Trophoblast cell (in vitro differentiated cells and primary cell): ENCODE data around the gene KCNH2.
A peak's percentile ranks its signal among the peaks of the same experiment; 100 is the strongest.

Experiments
- DNase-seq, 2 donors: peaks; one replicate each; pipeline ENCODE4 v3.0.0-alpha.2; 2016
- H2AFZ ChIP-seq: 2 replicates; pipeline ENCODE4 v1.6.1; 2013; ENCODE audit warnings: low read length, moderate library complexity, mild to moderate bottlenecking; ENCODE audit not compliant: insufficient read depth, poor library complexity
- H2AK5ac ChIP-seq: 2 replicates; pipeline ENCODE4 v1.6.1; 2013; ENCODE audit warnings: mild to moderate bottlenecking, low read length
- H2BK120ac ChIP-seq: 2 replicates; pipeline ENCODE4 v1.6.1; 2013; ENCODE audit warnings: low read length, mild to moderate bottlenecking, moderate library complexity; ENCODE audit not compliant: insufficient read depth, poor library complexity
- H2BK12ac ChIP-seq: 2 replicates; pipeline ENCODE4 v1.6.1; 2013; ENCODE audit warnings: mild to moderate bottlenecking, low read length, moderate library complexity
- H2BK5ac ChIP-seq: 2 replicates; pipeline ENCODE4 v1.6.1; 2013; ENCODE audit warnings: low read length, low read depth, moderate library complexity, mild to moderate bottlenecking; ENCODE audit not compliant: poor library complexity
- H3K14ac ChIP-seq: 2 replicates; pipeline ENCODE4 v1.6.1; 2013; ENCODE audit warnings: mild to moderate bottlenecking, low read length
- H3K18ac ChIP-seq: 2 replicates; pipeline ENCODE4 v1.6.1; 2013; ENCODE audit warnings: mild to moderate bottlenecking, low read length
- H3K23ac ChIP-seq: 2 replicates; pipeline ENCODE4 v1.6.1; 2013; ENCODE audit warnings: low read length
- H3K27ac ChIP-seq: 2 replicates; pipeline ENCODE4 v1.5.1; 2013; ENCODE audit warnings: low read depth, mild to moderate bottlenecking, inconsistent platforms, low read length, moderate library complexity
- H3K27me3 ChIP-seq: 2 replicates; pipeline ENCODE4 v1.6.1; 2013; ENCODE audit warnings: inconsistent platforms, mild to moderate bottlenecking, low read length, moderate library complexity; ENCODE audit not compliant: insufficient read depth
- H3K36me3 ChIP-seq, 2 experiments: 1 replicate in 1 of 2; 2 replicates in 1 of 2; pipeline ENCODE4 v1.6.1; 2013; ENCODE audit warnings: low read length in 2 of 2, mild to moderate bottlenecking in 2 of 2, moderate library complexity in 1 of 2; ENCODE audit not compliant: insufficient read depth in 2 of 2, control insufficient read depth in 1 of 2
- H3K4ac ChIP-seq: 2 replicates; pipeline ENCODE4 v1.6.1; 2013; ENCODE audit warnings: low read depth, mild to moderate bottlenecking, low read length, moderate library complexity
- H3K4me1 ChIP-seq, 2 experiments: 1 replicate in 1 of 2; 2 replicates in 1 of 2; pipeline ENCODE4 v1.6.1; 2013; ENCODE audit warnings: low read length in 2 of 2, mild to moderate bottlenecking in 2 of 2, moderate library complexity in 1 of 2; ENCODE audit not compliant: insufficient read depth in 2 of 2, control insufficient read depth in 1 of 2
- H3K4me2 ChIP-seq: 2 replicates; pipeline ENCODE4 v1.6.1; 2013; ENCODE audit warnings: inconsistent platforms, mild to moderate bottlenecking, low read length, moderate library complexity
- H3K4me3 ChIP-seq: 2 replicates; pipeline ENCODE4 v1.5.1; 2013; ENCODE audit warnings: mild to moderate bottlenecking, low read depth, low read length, inconsistent platforms
- H3K79me1 ChIP-seq: one replicate; pipeline ENCODE4 v1.6.1; 2013; ENCODE audit warnings: low read length
- H3K79me2 ChIP-seq: 2 replicates; pipeline ENCODE4 v1.6.1; 2013; ENCODE audit warnings: low read length, mild to moderate bottlenecking; ENCODE audit not compliant: control insufficient read depth, insufficient read depth, poor library complexity
- H3K9ac ChIP-seq: 2 replicates; pipeline ENCODE4 v1.6.1; 2013; ENCODE audit warnings: mild to moderate bottlenecking, low read length
- H3K9me3 ChIP-seq: 2 replicates; pipeline ENCODE4 v1.6.1; 2013; ENCODE audit warnings: low read depth, mild to moderate bottlenecking, control low read depth, inconsistent platforms, low read length; ENCODE audit not compliant: insufficient read depth
- H4K12ac ChIP-seq: 2 replicates; pipeline ENCODE4 v1.6.1; 2013; ENCODE audit warnings: low read depth, mild to moderate bottlenecking, low read length, moderate library complexity
- H4K8ac ChIP-seq: 2 replicates; pipeline ENCODE4 v1.6.1; 2013; ENCODE audit warnings: low read depth, mild to moderate bottlenecking, low read length, moderate library complexity
- H4K91ac ChIP-seq: one replicate; pipeline ENCODE4 v1.6.1; 2013; ENCODE audit warnings: low read depth, mild to moderate bottlenecking, low read length, moderate library complexity
- WGBS: extraction: QIAGEN DNeasy Blood & Tissue Kit; methylation state at CpG from one replicate; pipeline ENCODE4 v1.1.7; 2013; ENCODE audit warnings: missing lambda C conversion rate; ENCODE audit not compliant: insufficient read length, insufficient coverage; ENCODE audit errors: extremely low coverage; 5-methylcytosine and 5-hydroxymethylcytosine counted together

Gene KCNH2

GRCh38 chr7:150934045-150934766 lies 43.9 kb downstream of the KCNH2 start:
- Histone ChIP-seq H2BK5ac (no peak overlapping the region), H3K27ac (no peak overlapping the region), H3K27me3 (no peaks in the 10 kb centered on the region), H3K18ac (no peak overlapping the region), H2BK120ac (no peak overlapping the region), H3K23ac (no peak overlapping the region), H3K9ac (no peak overlapping the region), H3K14ac (no peak overlapping the region), H3K4me3 (no peak overlapping the region), H3K36me3 (no peaks in the 10 kb centered on the region), H2BK12ac (no peak overlapping the region), H3K79me2 (no peaks in the 10 kb centered on the region), H4K8ac (no peak overlapping the region), H3K79me1 (no peaks in the 10 kb centered on the region), H3K9me3 (no peaks in the 10 kb centered on the region), H3K4me1 (no peaks in the 10 kb centered on the region), H2AFZ (no peak overlapping the region), H2AK5ac (no peak overlapping the region), H4K12ac (no peak overlapping the region), H3K4me2 (no peak overlapping the region), H3K4ac (no peak overlapping the region), H4K91ac (no peak overlapping the region)
- WGBS = no CpG with 5 or more reads among the region's 6 CpGs
- DNase-seq = no peak

- no peaks in the 10 kb centered on the region for H3K4me1 ChIP-seq
- WGBS = no CpG with 5 or more reads among the region's 7 CpGs
- no peak overlapping the region for H2BK120ac ChIP-seq
- H3K9me3 ChIP-seq = no peaks in the 10 kb centered on the region
- no peak overlapping the region for H2AK5ac ChIP-seq
- no peaks in the 10 kb centered on the region for H3K27me3 ChIP-seq
- H3K18ac ChIP-seq = no peak overlapping the region
- DNase-seq = no peak
- no peak overlapping the region for H2BK12ac ChIP-seq
- H3K4ac ChIP-seq = no peak overlapping the region
- H4K12ac ChIP-seq = no peak overlapping the region
- H3K4me2 ChIP-seq = no peak overlapping the region
- no peak overlapping the region for H3K23ac ChIP-seq
- no peaks in the 10 kb centered on the region for H3K79me2 ChIP-seq
- H4K8ac ChIP-seq = no peak overlapping the region
- H3K14ac ChIP-seq = no peak overlapping the region
- H3K79me1 ChIP-seq = no peaks in the 10 kb centered on the region
- no peak overlapping the region for H2BK5ac ChIP-seq
- H3K4me3 ChIP-seq = no peak overlapping the region
- H2AFZ ChIP-seq = no peak overlapping the region
- no peak overlapping the region for H4K91ac ChIP-seq
- H3K9ac ChIP-seq = no peak overlapping the region
- no peaks in the 10 kb centered on the region for H3K36me3 ChIP-seq
- H3K27ac ChIP-seq = no peak overlapping the region
Measured at GRCh38 chr7:150931199-150931869, 46.8 kb downstream of the KCNH2 start.

- H3K14ac ChIP-seq = no peak overlapping the region
- H3K36me3 ChIP-seq = no peaks in the 10 kb centered on the region
- no peak overlapping the region for H3K4me2 ChIP-seq
- WGBS = no CpG with 5 or more reads among the region's 3 CpGs
- H2AFZ ChIP-seq = no peak overlapping the region
- H3K27me3 ChIP-seq = no peaks in the 10 kb centered on the region
- no peak overlapping the region for H3K23ac ChIP-seq
- no peak overlapping the region for H2BK120ac ChIP-seq
- H4K91ac ChIP-seq = no peak overlapping the region
- DNase-seq = no peak
- no peak overlapping the region for H3K9ac ChIP-seq
- H4K8ac ChIP-seq = no peak overlapping the region
- H3K27ac ChIP-seq = no peak overlapping the region
- H3K9me3 ChIP-seq = no peaks in the 10 kb centered on the region
- H2AK5ac ChIP-seq = no peak overlapping the region
- no peak overlapping the region for H2BK5ac ChIP-seq
- H3K18ac ChIP-seq = no peak overlapping the region
- no peak overlapping the region for H3K4ac ChIP-seq
- H3K79me1 ChIP-seq = no peaks in the 10 kb centered on the region
- no peak overlapping the region for H3K4me3 ChIP-seq
- H3K79me2 ChIP-seq = no peaks in the 10 kb centered on the region
- no peak overlapping the region for H2BK12ac ChIP-seq
- no peaks in the 10 kb centered on the region for H3K4me1 ChIP-seq
- no peak overlapping the region for H4K12ac ChIP-seq
Measured at GRCh38 chr7:150928541-150928940, 49.6 kb downstream of the KCNH2 start.

GRCh38 chr7:150927956-150928344 lies 50.2 kb downstream of the KCNH2 start:
- Histone ChIP-seq H2BK120ac (no peak overlapping the region), H4K12ac (no peak overlapping the region), H3K27me3 (no peaks in the 10 kb centered on the region), H3K4me2 (no peak overlapping the region), H3K9me3 (no peaks in the 10 kb centered on the region), H3K23ac (no peak overlapping the region), H3K27ac (no peak overlapping the region), H3K9ac (no peak overlapping the region), H4K91ac (no peak overlapping the region), H3K36me3 (no peaks in the 10 kb centered on the region), H2AK5ac (no peak overlapping the region), H3K4me3 (no peak overlapping the region), H2AFZ (no peak overlapping the region), H2BK12ac (no peak overlapping the region), H3K79me1 (no peaks in the 10 kb centered on the region), H4K8ac (no peak overlapping the region), H3K14ac (no peak overlapping the region), H3K79me2 (no peaks in the 10 kb centered on the region), H3K4ac (no peak overlapping the region), H2BK5ac (no peak overlapping the region), H3K18ac (no peak overlapping the region), H3K4me1 (no peaks in the 10 kb centered on the region)
- no CpG with 5 or more reads among the region's 4 CpGs for WGBS
- DNase-seq = peak in 1 of 2 donors; percentile 22
